Metanephros (tissue), 1 donor: Measurements from ENCODE around the gene CDH12. TPM values are rescaled to one million over a fixed set of nuclear protein-coding genes. Genes with fewer than 3 reads are reported as not detected.

ENCODE experiments used
- total RNA-seq: library from RNA; depleted of rRNA; stranded (reverse); fragments of >200 nt; gene quantifications from one replicate; pipeline ENCODE4 v1.2.3, GENCODE V29; 2014

CDH12 gene
- 4.7 TPM for total RNA-seq

GRCh38 chr5:22852807-22853660, at the start of gene CDH12:
Gene CDH12 (minus strand): TSS chr5:22853344.

